ENCODE data around the gene TAAR6. TPM values are rescaled to one million over a fixed set of nuclear protein-coding genes. Genes with fewer than 3 reads are reported as not detected.
A peak's percentile ranks its signal among the peaks of the same experiment; 100 is the strongest.
"Not testable (repeated sequence)": the region's sequence is repeated elsewhere in the genome, so short reads cannot be mapped to it uniquely, and the experiment has no call there.

The TAAR6 gene
- total RNA-seq, 1 donor from 2014 or later, result not detected

DNA sequence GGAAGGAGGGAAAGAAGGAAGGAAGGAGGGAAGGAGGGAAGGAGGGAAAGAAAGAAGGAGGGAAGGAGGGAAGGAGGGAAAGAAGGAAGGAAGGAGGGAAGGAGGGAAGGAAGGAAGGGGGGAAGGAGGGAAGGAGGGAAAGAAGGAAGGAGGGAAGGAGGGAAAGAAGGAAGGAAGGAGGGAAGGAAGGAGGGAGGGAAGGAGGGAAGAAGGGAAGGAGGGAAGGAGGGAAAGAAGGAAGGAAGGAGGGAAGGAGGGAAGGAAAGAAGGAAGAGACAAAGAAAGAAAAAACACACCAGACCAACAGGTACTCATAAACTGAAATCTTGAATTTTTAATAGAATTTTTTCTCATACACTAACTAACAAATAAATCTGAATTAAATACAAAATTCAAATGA is 30.8 kb downstream of the TAAR6 start:
- H3K9me3 Mint-ChIP-seq; H3K4me3 Mint-ChIP-seq; H3K4me1 Mint-ChIP-seq (ENCODE audit: low read depth); H3K27ac Mint-ChIP-seq; DNase-seq (ENCODE audit: low spot score); intact Hi-C loops (cut with micrococcal nuclease); H3K36me3 Mint-ChIP-seq (ENCODE audit: low read depth): not testable (repeated sequence)
- peaks cover 16% of the 10 kb centered on the region for H3K27me3 Mint-ChIP-seq (ENCODE audit: insufficient read depth)

DNA sequence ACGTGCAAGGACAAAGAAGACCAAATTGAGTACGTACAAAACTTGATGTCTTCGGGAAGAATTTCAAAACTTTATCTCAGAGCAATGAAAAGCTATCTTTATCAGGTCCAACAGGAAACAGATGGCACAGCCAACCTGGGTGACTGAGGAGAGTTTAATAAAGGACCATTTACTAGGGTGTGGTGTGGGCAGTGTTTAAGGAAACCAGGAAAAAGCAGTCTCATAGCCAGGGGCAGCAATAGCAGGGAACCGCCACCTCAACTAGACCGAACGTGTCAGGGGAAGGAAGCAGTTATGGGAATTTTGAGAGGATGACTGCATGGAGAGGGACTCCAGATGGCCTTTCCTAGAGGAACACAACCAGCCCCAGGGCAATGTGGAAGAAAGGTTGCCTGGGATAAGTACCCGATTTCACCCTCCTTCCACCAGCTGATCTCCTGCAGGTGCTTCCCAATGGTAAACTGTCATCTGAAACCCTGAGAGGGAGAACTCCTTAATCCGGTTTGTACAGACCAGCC is 34.6 kb downstream of the TAAR6 start:
- intact Hi-C loops (cut with micrococcal nuclease), result no loop called here
- Mint-ChIP-seq H3K36me3 (ENCODE audit: low read depth) (no peaks in the 10 kb centered on the region), H3K27ac (no peak overlapping the region), H3K4me3 (no peak overlapping the region), H3K27me3 (ENCODE audit: insufficient read depth) (peaks cover 8% of the 10 kb centered on the region), H3K9me3 (no peaks in the 10 kb centered on the region), H3K4me1 (ENCODE audit: low read depth) (no peaks in the 10 kb centered on the region)
- DNase-seq (ENCODE audit: low spot score), result no peak

DNA sequence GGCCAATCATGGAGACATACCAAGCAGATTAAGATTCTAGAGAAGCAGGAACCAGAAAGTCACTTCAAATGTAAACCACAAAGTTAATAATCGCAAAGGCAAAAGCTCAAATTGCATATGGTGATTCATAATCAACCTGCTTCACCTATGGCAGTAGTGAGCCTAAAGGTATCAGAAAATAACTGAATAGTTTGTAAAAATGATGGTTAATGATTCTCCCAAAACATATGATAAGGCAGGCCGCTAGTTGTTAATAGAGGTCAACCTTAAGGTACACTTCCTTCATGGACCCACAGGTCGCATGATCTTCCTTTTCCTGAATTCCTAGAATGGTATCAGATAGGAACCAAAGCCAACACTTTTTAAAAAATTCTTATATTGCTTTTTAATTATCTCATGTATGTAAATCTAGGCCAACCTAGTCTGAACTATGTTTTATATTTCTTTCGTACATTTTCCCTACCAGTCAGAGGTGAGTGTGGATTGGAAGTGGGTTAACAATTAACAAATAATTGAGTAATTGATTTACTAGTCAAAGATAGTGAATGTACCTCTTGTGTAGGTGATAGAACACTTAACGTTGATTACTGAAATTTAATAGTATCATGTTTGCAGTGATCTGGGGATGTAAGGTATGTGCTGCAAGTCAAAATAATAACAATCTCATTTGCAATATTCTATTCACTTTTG is 37.6 kb downstream of the TAAR6 start:
- no peak for DNase-seq (ENCODE audit: low spot score)
- H3K27me3 Mint-ChIP-seq (ENCODE audit: insufficient read depth), result peaks cover 4% of the 10 kb centered on the region
- H3K36me3 Mint-ChIP-seq (ENCODE audit: low read depth), result no peaks in the 10 kb centered on the region
- no peak overlapping the region for H3K27ac Mint-ChIP-seq
- H3K9me3 Mint-ChIP-seq, result no peaks in the 10 kb centered on the region
- intact Hi-C loops (cut with micrococcal nuclease), result no loop called here
- no peaks in the 10 kb centered on the region for H3K4me1 Mint-ChIP-seq (ENCODE audit: low read depth)
- no peak overlapping the region for H3K4me3 Mint-ChIP-seq

DNA sequence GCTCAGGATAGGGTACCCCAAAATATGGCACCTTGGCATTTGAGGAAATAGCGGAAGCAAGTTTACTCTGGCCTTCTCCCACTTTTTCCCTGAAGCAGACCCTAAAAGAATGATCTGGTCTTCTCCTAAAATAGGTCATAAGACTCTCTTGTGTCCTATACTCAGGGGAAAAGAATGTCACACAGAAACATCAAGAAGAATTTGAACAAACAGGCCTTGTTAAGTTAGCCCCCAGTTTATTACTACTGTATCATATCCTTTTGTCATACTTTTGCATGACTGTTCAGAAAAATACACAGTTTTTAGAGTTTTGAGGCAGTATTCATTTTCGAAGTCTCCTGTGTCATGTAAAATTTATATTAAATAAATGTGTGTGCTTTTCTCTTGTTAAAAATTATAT is 41.5 kb downstream of the TAAR6 start:
- DNase-seq (ENCODE audit: low spot score), result no peak
- no peak overlapping the region for H3K27ac Mint-ChIP-seq
- no peak overlapping the region for H3K4me3 Mint-ChIP-seq
- intact Hi-C loops (cut with micrococcal nuclease), result no loop called here
- no peaks in the 10 kb centered on the region for H3K27me3 Mint-ChIP-seq (ENCODE audit: insufficient read depth)
- no peaks in the 10 kb centered on the region for H3K9me3 Mint-ChIP-seq
- H3K4me1 Mint-ChIP-seq (ENCODE audit: low read depth), result peaks cover 4% of the 10 kb centered on the region
- no peaks in the 10 kb centered on the region for H3K36me3 Mint-ChIP-seq (ENCODE audit: low read depth)

DNA sequence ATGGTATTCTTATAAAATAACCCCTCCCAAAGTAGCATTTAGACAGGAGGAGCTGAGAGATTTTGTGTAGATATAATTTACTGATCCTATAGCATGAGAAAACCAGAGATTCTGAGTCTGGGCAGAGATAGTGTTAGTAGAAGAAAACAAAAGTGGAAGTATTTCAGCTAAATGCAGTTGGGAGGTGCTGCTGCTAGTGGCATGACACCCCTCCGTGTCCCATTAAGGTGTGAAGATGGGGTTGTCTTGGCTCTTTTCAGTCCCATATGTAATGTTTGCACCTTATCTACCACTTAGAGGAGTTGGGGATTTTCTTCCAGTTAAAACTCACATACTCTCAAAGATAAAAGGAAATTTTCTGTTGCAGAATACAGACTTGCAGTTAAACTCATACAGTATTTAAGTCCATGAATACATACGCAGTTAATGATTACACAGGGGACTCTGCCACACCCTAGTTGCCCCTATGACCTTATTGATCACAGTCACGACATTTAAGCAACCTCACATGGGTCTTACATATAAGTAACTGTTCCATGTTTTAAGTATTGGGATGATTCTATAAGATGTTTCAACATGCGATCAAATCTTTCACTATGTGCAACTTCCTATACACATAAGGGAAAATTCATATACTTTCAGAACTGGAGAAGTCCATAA is 42.5 kb downstream of the TAAR6 start:
- Mint-ChIP-seq H3K36me3 (ENCODE audit: low read depth) (no peaks in the 10 kb centered on the region), H3K4me3 (no peak overlapping the region)

DNA sequence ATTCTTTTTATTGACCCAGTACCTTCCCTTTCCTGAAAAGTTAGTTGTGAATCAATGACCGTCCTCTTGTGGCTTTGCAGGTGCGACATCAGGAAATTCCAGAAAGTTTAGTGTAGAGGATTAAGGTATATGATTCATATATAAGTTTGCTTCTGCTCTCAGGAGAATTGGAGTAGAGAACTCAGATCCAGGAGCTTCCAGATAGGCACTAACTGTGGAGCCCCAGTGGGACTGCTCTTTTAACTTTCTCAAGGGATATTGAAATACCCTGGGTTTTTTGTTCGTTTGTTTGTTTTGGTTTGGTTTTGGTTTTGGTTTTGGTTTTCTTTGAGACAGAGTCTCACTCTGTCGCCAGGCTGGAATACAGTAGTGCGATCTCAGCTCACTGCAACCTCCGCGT is 44.4 kb downstream of the TAAR6 start:
- peak overlapping the region; percentile 28 for H3K4me3 Mint-ChIP-seq
- H3K27ac Mint-ChIP-seq, result no peak overlapping the region
- intact Hi-C loops (cut with micrococcal nuclease), result no loop called here
- H3K9me3 Mint-ChIP-seq, result no peaks in the 10 kb centered on the region
- H3K4me1 Mint-ChIP-seq (ENCODE audit: low read depth), result peaks cover 4% of the 10 kb centered on the region
- H3K27me3 Mint-ChIP-seq (ENCODE audit: insufficient read depth), result peaks cover 8% of the 10 kb centered on the region
- H3K36me3 Mint-ChIP-seq (ENCODE audit: low read depth), result no peaks in the 10 kb centered on the region
- DNase-seq (ENCODE audit: low spot score), result no peak

More for the DNA sequence above, 42.5 kb downstream of the TAAR6 start:
- H3K9me3 Mint-ChIP-seq, result no peaks in the 10 kb centered on the region
- no peak overlapping the region for H3K27ac Mint-ChIP-seq
- intact Hi-C loops (cut with micrococcal nuclease), result no loop called here
- peaks cover under 1% of the 10 kb centered on the region for H3K27me3 Mint-ChIP-seq (ENCODE audit: insufficient read depth)
- H3K4me1 Mint-ChIP-seq (ENCODE audit: low read depth), result peaks cover 4% of the 10 kb centered on the region
- DNase-seq (ENCODE audit: low spot score), result no peak

DNA sequence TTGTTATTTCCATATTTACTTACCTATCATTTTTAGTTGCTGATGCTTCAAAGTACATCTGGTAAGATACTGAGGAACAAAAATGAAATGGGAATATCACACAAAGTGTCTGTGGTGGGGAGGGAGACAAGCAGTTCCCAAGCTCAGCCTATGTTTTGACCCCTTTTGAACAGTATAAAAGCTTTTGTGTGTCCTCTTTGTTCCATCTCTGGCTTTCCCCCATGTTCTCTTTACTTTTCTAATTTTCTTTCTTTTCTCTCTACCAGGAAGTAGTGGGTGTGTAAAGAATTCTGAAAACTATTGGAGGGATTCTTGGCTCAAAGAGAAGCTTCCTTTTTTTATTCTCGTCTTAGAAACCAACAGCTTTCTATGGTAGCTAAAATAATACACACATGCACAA is 46.6 kb downstream of the TAAR6 start:
- H3K4me3 Mint-ChIP-seq, result no peak overlapping the region
- intact Hi-C loops (cut with micrococcal nuclease), result no loop called here
- no peak overlapping the region for H3K27ac Mint-ChIP-seq
- H3K36me3 Mint-ChIP-seq (ENCODE audit: low read depth), result no peaks in the 10 kb centered on the region
- no peak for DNase-seq (ENCODE audit: low spot score)
- peaks cover 10% of the 10 kb centered on the region for H3K27me3 Mint-ChIP-seq (ENCODE audit: insufficient read depth)
- no peaks in the 10 kb centered on the region for H3K9me3 Mint-ChIP-seq
- peaks cover 4% of the 10 kb centered on the region for H3K4me1 Mint-ChIP-seq (ENCODE audit: low read depth)

Other genes with a start within 250 kb of the TAAR6 start
- 0.27 and 0.29 TPM in 2 replicates for gene MOXD1, start 168.8 kb upstream of the TAAR6 start, total RNA-seq
- gene STX7, start 57.2 kb upstream of the TAAR6 start, total RNA-seq, result 17.3 and 17.5 TPM in 2 replicates
- not detected in 2 replicates for gene TAAR9, start 32.0 kb upstream of the TAAR6 start, total RNA-seq
- gene TAAR8, start 17.6 kb upstream of the TAAR6 start, total RNA-seq, result not detected in 2 replicates
- not detected in 2 replicates for gene TAAR5, start 19.4 kb downstream of the TAAR6 start, total RNA-seq
- gene TAAR2, start 54.0 kb downstream of the TAAR6 start, total RNA-seq, result not detected in 2 replicates
- not detected in 2 replicates for gene TAAR1, start 88.9 kb downstream of the TAAR6 start, total RNA-seq
- not detected in 2 replicates for gene VNN1, start 143.7 kb downstream of the TAAR6 start, total RNA-seq
- 2.5 and 2.7 TPM in 2 replicates for gene VNN2, start 187.6 kb downstream of the TAAR6 start, total RNA-seq
- gene SLC18B1, start 228.3 kb downstream of the TAAR6 start, total RNA-seq, result 3.4 and 3.7 TPM in 2 replicates
- 1,027 and 1,074 TPM in 2 replicates for gene RPS12, start 244.2 kb downstream of the TAAR6 start, total RNA-seq

Measured in activated T-helper 1 cell treated with anti-CD3 and anti-CD28 coated beads, Interleukin-12 subunit alpha, Interleukin-12 subunit beta, Interleukin-2, Interleukin-4 antibody, amounts not matched to agents 30 ng/mL and 10 ng/mL and 1 ng/mL, durations not matched to agents 14 hours and 24 hours and 36 hours (primary cell).